Cardiac muscle cell (in vitro differentiated cells and primary cell): Measurements from ENCODE around the gene ALS2CL. TPM values are rescaled to one million over a fixed set of nuclear protein-coding genes. Genes with fewer than 3 reads are reported as not detected.
A peak's percentile ranks its signal among the peaks of the same experiment; 100 is the strongest.

Source experiments
- DNase-seq, 2 donors: peaks; one replicate each; pipeline versions ENCODE4 v3.0.0 to v3.0.0-alpha.2; 2010 to 2017; ENCODE audit warnings: low read depth in 1 of 2, low spot score in 1 of 2
- H3K27ac ChIP-seq: fragments of 200-600 bp; sonication (generic); 2 replicates; pipeline ENCODE4 v1.5.1; 2016
- H3K27me3 ChIP-seq: fragments of 200-600 bp; sonication (generic); 2 replicates; pipeline ENCODE4 v1.6.0; 2016; ENCODE audit warnings: control low read depth
- H3K36me3 ChIP-seq: fragments of 200-600 bp; sonication (generic); 2 replicates; pipeline ENCODE4 v1.5.1; 2016; ENCODE audit warnings: control low read depth
- H3K4me1 ChIP-seq: fragments of 200-600 bp; sonication (generic); 2 replicates; pipeline ENCODE4 v1.8.1; 2017; ENCODE audit warnings: low read depth, mild to moderate bottlenecking, mixed run types
- H3K4me3 ChIP-seq: fragments of 200-600 bp; sonication (generic); 2 replicates; pipeline ENCODE4 v1.5.1; 2016; ENCODE audit warnings: mild to moderate bottlenecking
- H3K9me3 ChIP-seq: fragments of 200-600 bp; sonication (generic); 2 replicates; pipeline ENCODE4 v1.5.1; 2017; ENCODE audit warnings: low read depth, mild to moderate bottlenecking, control low read depth
- CTCF ChIP-seq: IDR thresholded peaks from 2 replicates; pipeline ENCODE4 v1.5.1; 2012; ENCODE audit warnings: low read depth, mild to moderate bottlenecking, low read length
- polyA plus RNA-seq: library from polyadenylated mRNA; unstranded; fragments of >200 nt; fragmentation: Nextera tagmentation; extraction: Ambion mirVana; gene quantifications from 2 replicates; pipeline ENCODE4 v1.2.1, GENCODE V29; 2016
- total RNA-seq: library from RNA; depleted of rRNA; stranded (reverse); fragments of >200 nt; gene quantifications from 2 replicates; pipeline ENCODE4 v1.2.3, GENCODE V29; 2016

The ALS2CL gene
- total and polyA plus RNA-seq, 2 experiments from 2014 or later = 2.2 to 11.4 TPM

- no peak for TF ChIP-seq CTCF
- H3K9me3 ChIP-seq = no peaks in the 10 kb centered on the region
- no peak for DNase-seq
- no peaks in the 10 kb centered on the region for H3K4me1 ChIP-seq
- H3K36me3 ChIP-seq = no peaks in the 10 kb centered on the region
- no peak overlapping the region for H3K4me3 ChIP-seq
- H3K27ac ChIP-seq = no peak overlapping the region
- no peaks in the 10 kb centered on the region for H3K27me3 ChIP-seq
Observed at GRCh38 chr3:46676601-46677410, 16.7 kb downstream of the ALS2CL start.

GRCh38 chr3:46675843-46676567, 17.5 kb downstream of the ALS2CL start:
- no peak for DNase-seq
- no peaks in the 10 kb centered on the region for H3K9me3 ChIP-seq
- H3K4me3 ChIP-seq = no peak overlapping the region
- no peak for TF ChIP-seq CTCF
- no peaks in the 10 kb centered on the region for H3K27me3 ChIP-seq
- H3K27ac ChIP-seq = no peak overlapping the region
- no peaks in the 10 kb centered on the region for H3K36me3 ChIP-seq
- H3K4me1 ChIP-seq = no peaks in the 10 kb centered on the region

GRCh38 chr3:46675426-46675825, 18.1 kb downstream of the ALS2CL start:
- TF ChIP-seq CTCF = no peak
- Histone ChIP-seq H3K27me3 (no peaks in the 10 kb centered on the region), H3K4me1 (no peaks in the 10 kb centered on the region), H3K27ac (no peak overlapping the region), H3K4me3 (no peak overlapping the region), H3K9me3 (no peaks in the 10 kb centered on the region), H3K36me3 (no peaks in the 10 kb centered on the region)
- no peak for DNase-seq

GRCh38 chr3:46674031-46674845, 19.2 kb downstream of the ALS2CL start:
- TF ChIP-seq CTCF = peak; percentile 16
- H3K9me3 ChIP-seq = no peaks in the 10 kb centered on the region
- no peak for DNase-seq
- no peaks in the 10 kb centered on the region for H3K36me3 ChIP-seq
- H3K4me1 ChIP-seq = no peaks in the 10 kb centered on the region
- H3K27ac ChIP-seq = no peak overlapping the region
- no peak overlapping the region for H3K4me3 ChIP-seq
- no peaks in the 10 kb centered on the region for H3K27me3 ChIP-seq
